GM23338 (cell line): ENCODE measurements around the gene MEPE. TPM values are rescaled to one million over a fixed set of nuclear protein-coding genes. Genes with fewer than 3 reads are reported as not detected.

Experiments used
- ATAC-seq: fragments of 200-7000 bp; cut with Tn5 transposase; 3 replicates; pipeline ENCODE4 v1.9.1; 2020
- DNase-seq: peaks from one replicate; pipeline ENCODE4 v3.0.0-alpha.2; 2015; ENCODE audit warnings: low spot score
- H2AFZ ChIP-seq: fragments of 200-600 bp; sonication (generic); 2 replicates; pipeline ENCODE4 v1.8.0; 2016; ENCODE audit warnings: antibody characterized with exemption, mild to moderate bottlenecking, moderate library complexity
- H3F3A ChIP-seq: fragments of 200-600 bp; sonication (generic); replicated peaks from 2 replicates; pipeline ENCODE4 v1.8.0; 2017; ENCODE audit warnings: antibody characterized with exemption, mixed run types, low read depth
- H3K27ac ChIP-seq: fragments of 200-600 bp; sonication (generic); 2 replicates; pipeline ENCODE4 v1.6.1; 2016; ENCODE audit warnings: low read depth
- H3K27me3 ChIP-seq: fragments of 200-600 bp; sonication (generic); 2 replicates; pipeline ENCODE4 v1.8.0; 2016; ENCODE audit warnings: mild to moderate bottlenecking, mixed run types, moderate library complexity; ENCODE audit not compliant: insufficient read depth
- H3K36me3 ChIP-seq: fragments of 200-600 bp; sonication (generic); 2 replicates; pipeline ENCODE4 v1.8.0; 2016; ENCODE audit warnings: mild to moderate bottlenecking; ENCODE audit not compliant: insufficient read depth
- H3K4me1 ChIP-seq: fragments of 200-600 bp; sonication (generic); 2 replicates; pipeline ENCODE4 v1.8.0; 2016; ENCODE audit warnings: mild to moderate bottlenecking, moderate library complexity; ENCODE audit not compliant: insufficient read depth
- H3K4me2 ChIP-seq: fragments of 200-600 bp; sonication (generic); 2 replicates; pipeline ENCODE4 v1.7.1; 2017; ENCODE audit warnings: mixed run types
- H3K4me3 ChIP-seq: fragments of 200-600 bp; sonication (generic); 2 replicates; pipeline ENCODE4 v1.6.1; 2016; ENCODE audit warnings: mixed run types
- H3K79me2 ChIP-seq: fragments of 200-600 bp; sonication (generic); replicated peaks from 2 replicates; pipeline ENCODE4 v1.8.0; 2017; ENCODE audit warnings: mild to moderate bottlenecking; ENCODE audit not compliant: insufficient read depth
- H3K9me2 ChIP-seq: fragments of 200-600 bp; sonication (generic); 2 replicates; pipeline ENCODE4 v1.8.0; 2017; ENCODE audit not compliant: insufficient read depth
- H4K20me1 ChIP-seq: fragments of 200-600 bp; sonication (generic); replicated peaks from 2 replicates; pipeline ENCODE4 v1.8.0; 2017; ENCODE audit warnings: mild to moderate bottlenecking; ENCODE audit not compliant: insufficient read depth
- H3K27ac Mint-ChIP-seq: 2 replicates; pipeline ENCODE4 v1.8.0; 2020; ENCODE audit warnings: inconsistent platforms, mild to moderate bottlenecking, moderate library complexity, mixed read lengths
- H3K27me3 Mint-ChIP-seq: 3 replicates; pipeline ENCODE4 v1.8.0; 2022; ENCODE audit warnings: low read depth, mild to moderate bottlenecking, moderate library complexity, mixed read lengths, inconsistent platforms; ENCODE audit not compliant: insufficient read depth, poor library complexity
- H3K36me3 Mint-ChIP-seq: 3 replicates; pipeline ENCODE4 v1.8.0; 2021; ENCODE audit warnings: low read depth, mild to moderate bottlenecking, inconsistent platforms, moderate library complexity, mixed read lengths
- H3K4me1 Mint-ChIP-seq: 3 replicates; pipeline ENCODE4 v1.8.0; 2020; ENCODE audit warnings: mild to moderate bottlenecking, inconsistent platforms, mixed read lengths
- H3K4me3 Mint-ChIP-seq: 3 replicates; pipeline ENCODE4 v1.8.0; 2021; ENCODE audit warnings: moderate library complexity, mild to moderate bottlenecking, inconsistent platforms, mixed read lengths
- H3K9me3 Mint-ChIP-seq: 3 replicates; pipeline ENCODE4 v1.8.0; 2020; ENCODE audit warnings: moderate library complexity, mild to moderate bottlenecking, inconsistent platforms, mixed read lengths
- CREB1 ChIP-seq: fragments of 250-450 bp; sonication (Bioruptor Pico); IDR thresholded peaks from 2 replicates; pipeline ENCODE4 v1.5.0; 2020; ENCODE audit warnings: low read depth, mild to moderate bottlenecking, moderate library complexity
- EZH2 ChIP-seq: fragments of 200-600 bp; sonication (generic); IDR thresholded peaks from one replicate; pipeline ENCODE4 v1.8.0; 2017; ENCODE audit warnings: antibody characterized with exemption, mild to moderate bottlenecking, low read depth; ENCODE audit not compliant: unreplicated experiment
- EZH2phosphoT487 ChIP-seq: fragments of 200-600 bp; sonication (generic); IDR thresholded peaks from one replicate; pipeline ENCODE4 v1.8.1; 2018; ENCODE audit warnings: antibody characterized with exemption; ENCODE audit not compliant: unreplicated experiment
- NANOG ChIP-seq: IDR thresholded peaks from 2 replicates; pipeline ENCODE4 v1.6.1; 2016; ENCODE audit warnings: antibody characterized with exemption, borderline replicate concordance
- POLR2AphosphoS5 ChIP-seq: IDR thresholded peaks from 2 replicates; pipeline ENCODE4 v1.6.1; 2016; ENCODE audit warnings: antibody characterized with exemption, low read depth
- ZNF114 ChIP-seq: fragments of 250-450 bp; sonication (Bioruptor Pico); IDR thresholded peaks from 2 replicates; pipeline ENCODE4 v1.5.0; 2020; ENCODE audit warnings: mild to moderate bottlenecking, moderate library complexity
- ZNF331 ChIP-seq: fragments of 250-450 bp; sonication (Bioruptor Pico); IDR thresholded peaks from 2 replicates; pipeline ENCODE4 v1.5.0; 2020; ENCODE audit warnings: low read depth, mild to moderate bottlenecking, moderate library complexity
- ZNF462 ChIP-seq: fragments of 250-450 bp; sonication (Bioruptor Pico); IDR thresholded peaks from 2 replicates; pipeline ENCODE4 v1.5.0; 2020; ENCODE audit warnings: mild to moderate bottlenecking, moderate library complexity
- polyA plus RNA-seq: library from polyadenylated mRNA; unstranded; fragments of >200 nt; fragmentation: Nextera tagmentation; extraction: Ambion mirVana; gene quantifications from 2 replicates; pipeline ENCODE4 v1.2.1, GENCODE V29; 2016
- total RNA-seq: library from RNA; depleted of rRNA; stranded (reverse); fragments of >200 nt; shearing (Covaris generic); gene quantifications from 2 replicates; pipeline ENCODE4 v1.2.3, GENCODE V29; 2014
- TF ChIP-seq, protein P1 (sequence below), 2 experiments: fragments of 200-600 bp in 1 of 2; sonication (generic) in 1 of 2; conservative IDR thresholded peaks; 2 replicates each; pipeline versions ENCODE4 v1.5.1 to v1.6.1; 2016 to 2017; ENCODE audit warnings: antibody characterized with exemption in 2 of 2, low read depth in 2 of 2, mild to moderate bottlenecking in 2 of 2, moderate library complexity in 1 of 2

The MEPE gene
- total and polyA plus RNA-seq, 2 experiments from 2014 or later: not detected

GRCh38 chr4:87868522-87868921 lies 35.8 kb downstream of the MEPE start (continued):
- TF ChIP-seq ZNF462 (no peak), CREB1 (CRISPR knock-in tag) (no peak), EZH2phosphoT487 (no peak)

- Mint-ChIP-seq H3K36me3 (no peaks in the 10 kb centered on the region), H3K27me3 (no peaks in the 10 kb centered on the region), H3K27ac (no peak overlapping the region), H3K9me3 (no peaks in the 10 kb centered on the region), H3K4me1 (peaks cover 20% of the 10 kb centered on the region), H3K4me3 (no peak overlapping the region)
- Histone ChIP-seq H2AFZ (no peak overlapping the region), H3K27ac (no peak overlapping the region), H3K9me2 (no peaks in the 10 kb centered on the region), H3K36me3 (no peaks in the 10 kb centered on the region), H3K4me1 (peaks cover 13% of the 10 kb centered on the region), H3K4me3 (no peak overlapping the region), H4K20me1 (no peaks in the 10 kb centered on the region), H3K27me3 (no peaks in the 10 kb centered on the region), H3F3A (no peaks in the 10 kb centered on the region), H3K79me2 (no peaks in the 10 kb centered on the region), H3K4me2 (no peak overlapping the region)
- ATAC-seq (no peak), DNase-seq (no peak)
- TF ChIP-seq NANOG (no peak), ZNF331 (no peak), POLR2AphosphoS5 (no peak), ZNF114 (CRISPR knock-in tag) (no peak), ZNF462 (no peak), EZH2 (no peak)
- TF ChIP-seq, protein P1, sequence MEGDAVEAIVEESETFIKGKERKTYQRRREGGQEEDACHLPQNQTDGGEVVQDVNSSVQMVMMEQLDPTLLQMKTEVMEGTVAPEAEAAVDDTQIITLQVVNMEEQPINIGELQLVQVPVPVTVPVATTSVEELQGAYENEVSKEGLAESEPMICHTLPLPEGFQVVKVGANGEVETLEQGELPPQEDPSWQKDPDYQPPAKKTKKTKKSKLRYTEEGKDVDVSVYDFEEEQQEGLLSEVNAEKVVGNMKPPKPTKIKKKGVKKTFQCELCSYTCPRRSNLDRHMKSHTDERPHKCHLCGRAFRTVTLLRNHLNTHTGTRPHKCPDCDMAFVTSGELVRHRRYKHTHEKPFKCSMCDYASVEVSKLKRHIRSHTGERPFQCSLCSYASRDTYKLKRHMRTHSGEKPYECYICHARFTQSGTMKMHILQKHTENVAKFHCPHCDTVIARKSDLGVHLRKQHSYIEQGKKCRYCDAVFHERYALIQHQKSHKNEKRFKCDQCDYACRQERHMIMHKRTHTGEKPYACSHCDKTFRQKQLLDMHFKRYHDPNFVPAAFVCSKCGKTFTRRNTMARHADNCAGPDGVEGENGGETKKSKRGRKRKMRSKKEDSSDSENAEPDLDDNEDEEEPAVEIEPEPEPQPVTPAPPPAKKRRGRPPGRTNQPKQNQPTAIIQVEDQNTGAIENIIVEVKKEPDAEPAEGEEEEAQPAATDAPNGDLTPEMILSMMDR (conservative IDR thresholded peaks at IDR 0.05; ENCODE audit: low read depth in 2 of 2): no peak
Measured at GRCh38 chr4:87872028-87872427, 39.3 kb downstream of the MEPE start.
